ENCODE measurements around the gene ORM2. TPM values are rescaled to one million over a fixed set of nuclear protein-coding genes. Genes with fewer than 3 reads are reported as not detected.

ORM2 gene
- total RNA-seq, 2 donors from 2014 or later, result 0.59 to 0.80 TPM

GRCh38 chr9:114283551-114284111, 46.0 kb upstream of the ORM2 start:
- no peaks in the 10 kb centered on the region for H3K4me1 ChIP-seq (ENCODE audit: control insufficient read depth, insufficient read depth, low read length)
- H3K4me3 ChIP-seq (ENCODE audit: low read length), result no peak overlapping the region
- H3K36me3 ChIP-seq (ENCODE audit: control insufficient read depth, insufficient read depth, low read length), result peaks cover 56% of the 10 kb centered on the region
- TF ChIP-seq CTCF (conservative IDR thresholded peaks at IDR 0.05), result no peak
- no peaks in the 10 kb centered on the region for H3K27me3 Mint-ChIP-seq (ENCODE audit: insufficient read depth)
- no peak overlapping the region for H3K27ac ChIP-seq (ENCODE audit: low read depth, low read length)
- no peaks in the 10 kb centered on the region for H3K4me1 Mint-ChIP-seq
- no peaks in the 10 kb centered on the region for H3K9me3 Mint-ChIP-seq
- WGBS, 2 experiments (ENCODE audit: insufficient coverage in 1 of 2, insufficient read length in 1 of 2), result 91 to 100% methylated on average over 6 to 14 of the region's 14 CpGs
- H3K27me3 ChIP-seq (ENCODE audit: control insufficient read depth, insufficient read depth, low read length, poor library complexity, severe bottlenecking), result no peaks in the 10 kb centered on the region
- H3K4me3 Mint-ChIP-seq, result no peak overlapping the region
- H3K9ac ChIP-seq (ENCODE audit: extremely low read depth, low read length, poor library complexity, severe bottlenecking), result no peak overlapping the region
- H3K9me3 ChIP-seq (ENCODE audit: control insufficient read depth, low read length), result no peaks in the 10 kb centered on the region
- H3K27ac Mint-ChIP-seq, result no peak overlapping the region
- peaks cover 17% of the 10 kb centered on the region for H3K36me3 Mint-ChIP-seq (ENCODE audit: low read depth)
- DNase-seq, result peak; percentile 35

- TF ChIP-seq CTCF (conservative IDR thresholded peaks at IDR 0.05), result no peak
Measured at GRCh38 chr9:114284316-114285060, 45.2 kb upstream of the ORM2 start.

GRCh38 chr9:114285166-114285867, 44.4 kb upstream of the ORM2 start:
- no peak overlapping the region for H3K4me3 Mint-ChIP-seq
- WGBS, 2 experiments (ENCODE audit: insufficient coverage in 1 of 2, insufficient read length in 1 of 2), result 66 to 83% methylated on average over 18 to 20 of the region's 20 CpGs
- H3K9me3 ChIP-seq (ENCODE audit: control insufficient read depth, low read length), result no peaks in the 10 kb centered on the region
- H3K9me3 Mint-ChIP-seq, result no peaks in the 10 kb centered on the region
- H3K4me1 ChIP-seq (ENCODE audit: control insufficient read depth, insufficient read depth, low read length), result no peaks in the 10 kb centered on the region
- DNase-seq, result peak; percentile 52
- no peak overlapping the region for H3K27ac Mint-ChIP-seq
- H3K27me3 Mint-ChIP-seq (ENCODE audit: insufficient read depth), result no peaks in the 10 kb centered on the region
- H3K4me3 ChIP-seq (ENCODE audit: low read length), result no peak overlapping the region
- H3K27me3 ChIP-seq (ENCODE audit: control insufficient read depth, insufficient read depth, low read length, poor library complexity, severe bottlenecking), result no peaks in the 10 kb centered on the region
- peaks cover 11% of the 10 kb centered on the region for H3K36me3 Mint-ChIP-seq (ENCODE audit: low read depth)
- TF ChIP-seq CTCF (conservative IDR thresholded peaks at IDR 0.05), result no peak
- H3K27ac ChIP-seq (ENCODE audit: low read depth, low read length), result no peak overlapping the region
- H3K9ac ChIP-seq (ENCODE audit: extremely low read depth, low read length, poor library complexity, severe bottlenecking), result no peak overlapping the region
- H3K36me3 ChIP-seq (ENCODE audit: control insufficient read depth, insufficient read depth, low read length), result peaks cover 48% of the 10 kb centered on the region
- H3K4me1 Mint-ChIP-seq, result no peaks in the 10 kb centered on the region

More at GRCh38 chr9:114284316-114285060, 45.2 kb upstream of the ORM2 start:
- Histone ChIP-seq H3K4me3 (ENCODE audit: low read length) (no peak overlapping the region), H3K27me3 (ENCODE audit: control insufficient read depth, insufficient read depth, low read length, poor library complexity, severe bottlenecking) (no peaks in the 10 kb centered on the region), H3K9ac (ENCODE audit: extremely low read depth, low read length, poor library complexity, severe bottlenecking) (no peak overlapping the region), H3K36me3 (ENCODE audit: control insufficient read depth, insufficient read depth, low read length) (peaks cover 48% of the 10 kb centered on the region), H3K9me3 (ENCODE audit: control insufficient read depth, low read length) (no peaks in the 10 kb centered on the region), H3K4me1 (ENCODE audit: control insufficient read depth, insufficient read depth, low read length) (no peaks in the 10 kb centered on the region), H3K27ac (ENCODE audit: low read depth, low read length) (no peak overlapping the region)
- no peak overlapping the region for H3K4me3 Mint-ChIP-seq
- peaks cover 11% of the 10 kb centered on the region for H3K36me3 Mint-ChIP-seq (ENCODE audit: low read depth)
- no peaks in the 10 kb centered on the region for H3K27me3 Mint-ChIP-seq (ENCODE audit: insufficient read depth)
- H3K9me3 Mint-ChIP-seq, result no peaks in the 10 kb centered on the region
- whole genome bisulfite sequencing, 2 experiments (ENCODE audit: insufficient coverage in 1 of 2, insufficient read length in 1 of 2), result 85 to 90% methylated on average over 8 to 11 of the region's 11 CpGs
- no peaks in the 10 kb centered on the region for H3K4me1 Mint-ChIP-seq
- no peak overlapping the region for H3K27ac Mint-ChIP-seq
- peak; percentile 40 for DNase-seq

Data from endodermal cell (in vitro differentiated cells).